Omental fat pad (tissue), 4 donors: ENCODE data around the gene PSD2. TPM values are rescaled to one million over a fixed set of nuclear protein-coding genes. Genes with fewer than 3 reads are reported as not detected.

Source experiments
- ATAC-seq: fragments of 150-250 bp; one replicate; pipeline ENCODE4 v1.9.1; 2016; ENCODE audit warnings: mild to moderate bottlenecking, moderate library complexity; ENCODE audit not compliant: low FRiP score
- DNase-seq: peaks from one replicate; pipeline ENCODE4 v3.0.0-alpha.2; 2019; ENCODE audit warnings: low spot score
- total RNA-seq, 4 donors: library from RNA; depleted of rRNA; stranded (reverse); fragments of >200 nt; gene quantifications; one replicate each; pipeline ENCODE4 v1.1.0, GENCODE V29; 2016
- TF ChIP-seq, protein P1 (sequence below), 3 donors: fragments of 450-650 bp; IDR thresholded peaks; one replicate each; pipeline ENCODE4 v1.5.1; 2016 to 2017; ENCODE audit warnings: antibody characterized with exemption in 3 of 3, mild to moderate bottlenecking in 3 of 3, moderate library complexity in 2 of 3

Gene PSD2
- total RNA-seq, 4 donors from 2014 or later, result 0.12 to 0.46 (median 0.16) TPM; not detected in 1

DNA sequence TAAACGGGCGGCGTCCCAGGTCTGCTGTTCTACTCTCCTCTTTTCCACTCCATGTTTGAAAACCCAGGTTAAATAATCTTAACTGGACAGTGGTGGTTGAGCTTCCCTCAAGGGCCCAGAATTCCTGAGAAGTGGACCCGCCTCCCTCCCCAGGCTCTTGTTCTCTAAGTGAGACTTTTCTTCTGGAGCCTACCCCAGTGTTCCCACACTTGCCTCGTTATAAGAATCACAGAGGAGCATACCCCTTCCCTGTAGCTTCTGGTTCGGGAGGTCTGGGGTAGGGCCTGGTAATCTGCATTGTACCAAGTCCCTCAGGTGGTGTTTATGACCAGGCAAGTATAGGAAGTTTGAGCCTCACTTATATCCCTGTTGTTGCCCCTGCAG is 12.0 kb downstream of the PSD2 start:
- TF ChIP-seq, protein P1, sequence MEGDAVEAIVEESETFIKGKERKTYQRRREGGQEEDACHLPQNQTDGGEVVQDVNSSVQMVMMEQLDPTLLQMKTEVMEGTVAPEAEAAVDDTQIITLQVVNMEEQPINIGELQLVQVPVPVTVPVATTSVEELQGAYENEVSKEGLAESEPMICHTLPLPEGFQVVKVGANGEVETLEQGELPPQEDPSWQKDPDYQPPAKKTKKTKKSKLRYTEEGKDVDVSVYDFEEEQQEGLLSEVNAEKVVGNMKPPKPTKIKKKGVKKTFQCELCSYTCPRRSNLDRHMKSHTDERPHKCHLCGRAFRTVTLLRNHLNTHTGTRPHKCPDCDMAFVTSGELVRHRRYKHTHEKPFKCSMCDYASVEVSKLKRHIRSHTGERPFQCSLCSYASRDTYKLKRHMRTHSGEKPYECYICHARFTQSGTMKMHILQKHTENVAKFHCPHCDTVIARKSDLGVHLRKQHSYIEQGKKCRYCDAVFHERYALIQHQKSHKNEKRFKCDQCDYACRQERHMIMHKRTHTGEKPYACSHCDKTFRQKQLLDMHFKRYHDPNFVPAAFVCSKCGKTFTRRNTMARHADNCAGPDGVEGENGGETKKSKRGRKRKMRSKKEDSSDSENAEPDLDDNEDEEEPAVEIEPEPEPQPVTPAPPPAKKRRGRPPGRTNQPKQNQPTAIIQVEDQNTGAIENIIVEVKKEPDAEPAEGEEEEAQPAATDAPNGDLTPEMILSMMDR (IDR thresholded peaks at IDR 0.05), result no peak
- no peak for ATAC-seq
- no peak for DNase-seq

GRCh38 chr5:139808481-139809330 is 13.1 kb downstream of the PSD2 start:
- TF ChIP-seq, protein P1 (IDR thresholded peaks at IDR 0.05), result no peak
- DNase-seq (no peak), ATAC-seq (no peak)

- TF ChIP-seq, protein P1 (IDR thresholded peaks at IDR 0.05), result no peak
- DNase-seq (no peak), ATAC-seq (no peak)
Measured at GRCh38 chr5:139809331-139809810, 13.8 kb downstream of the PSD2 start.

- TF ChIP-seq, protein P1 (IDR thresholded peaks at IDR 0.05), result no peak
- no peak for ATAC-seq
- no peak for DNase-seq
Measured at GRCh38 chr5:139810341-139811273, 15.0 kb downstream of the PSD2 start.

GRCh38 chr5:139811274-139811607 is 15.6 kb downstream of the PSD2 start:
- ATAC-seq, result no peak
- DNase-seq, result no peak

DNA sequence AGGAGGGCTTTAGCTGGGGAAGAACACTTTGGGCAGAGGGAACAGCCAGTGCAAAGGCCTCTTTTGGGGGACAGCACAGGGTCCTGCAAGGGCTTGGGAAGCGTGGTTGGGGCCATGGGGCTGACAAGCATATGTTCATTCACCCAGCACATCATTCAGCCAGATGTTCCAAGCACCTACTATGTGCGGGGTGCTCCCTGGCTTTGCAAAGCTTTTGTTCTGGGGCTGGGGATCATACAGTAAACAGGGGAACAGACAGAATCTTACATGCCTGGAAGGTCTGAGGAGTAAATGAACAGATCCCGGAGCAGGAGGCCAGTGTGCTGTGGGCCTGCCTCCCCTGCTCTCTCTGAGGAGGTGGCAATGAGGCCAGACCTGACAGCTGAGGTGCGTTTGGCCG is 16.7 kb downstream of the PSD2 start:
- TF ChIP-seq, protein P1 (IDR thresholded peaks at IDR 0.05), result no peak
- ATAC-seq, result no peak
- no peak for DNase-seq

More at GRCh38 chr5:139811274-139811607, 15.6 kb downstream of the PSD2 start:
- TF ChIP-seq, protein P1 (IDR thresholded peaks at IDR 0.05), result no peak
